Measurements from ENCODE around the gene TCF12. TPM values are rescaled to one million over a fixed set of nuclear protein-coding genes. Genes with fewer than 3 reads are reported as not detected.

TCF12 gene
- polyA plus RNA-seq, 3 donors = 15.8 to 52.5 (median 27.6) TPM

GRCh38 chr15:57224664-57225063 lies 306.2 kb downstream of the TCF12 start:
- peaks cover 12% of the 10 kb centered on the region for H3K4me1 Mint-ChIP-seq

GRCh38 chr15:57227166-57227565 lies 308.7 kb downstream of the TCF12 start:
- Mint-ChIP-seq H3K4me3 (no peak overlapping the region), H3K27me3 (ENCODE audit: low read depth in 3 of 3) (no peaks in the 10 kb centered on the region), H3K9me3 (no peaks in the 10 kb centered on the region), H3K36me3 (peaks cover 1 to 2% of the 10 kb centered on the region in 2 donors), H3K27ac (no peak overlapping the region), H3K4me1 (peaks cover 5% of the 10 kb centered on the region)
- Histone ChIP-seq H3K9me3 (replicated peaks in 1 of 2; ENCODE audit: control insufficient read depth in 1 of 2, insufficient read depth in 1 of 2, low read length in 2 of 2) (no peaks in the 10 kb centered on the region), H3K27me3 (ENCODE audit: control insufficient read depth in 2 of 2, insufficient read depth in 2 of 2, low read length in 2 of 2) (no peaks in the 10 kb centered on the region), H2AFZ (ENCODE audit: insufficient read depth, low read depth, low read length, poor library complexity, severe bottlenecking) (no peak overlapping the region), H3K9ac (ENCODE audit: insufficient read depth, low read length, poor library complexity, severe bottlenecking) (no peak overlapping the region), H3K79me2 (ENCODE audit: insufficient read depth, low read length) (no peaks in the 10 kb centered on the region), H3K4me2 (replicated peaks; ENCODE audit: extremely low read depth, low read length, poor library complexity, severe bottlenecking) (no peak overlapping the region), H3K36me3 (replicated peaks in 1 of 2; ENCODE audit: control insufficient read depth in 1 of 2, insufficient read depth in 2 of 2, low read length in 2 of 2) (peaks cover under 1 to 8% of the 10 kb centered on the region in 2 donors), H3K27ac (ENCODE audit: low read depth in 1 of 2, low read length in 2 of 2) (no peak overlapping the region), H3K4me1 (ENCODE audit: control insufficient read depth in 1 of 2, insufficient read depth in 2 of 2, low read length in 2 of 2) (no peaks in the 10 kb centered on the region), H4K20me1 (ENCODE audit: insufficient read depth, low read length) (no peaks in the 10 kb centered on the region), H3K4me3 (replicated peaks in 1 of 3; ENCODE audit: low read depth in 2 of 3, low read length in 3 of 3) (no peak overlapping the region)
- DNase-seq = no peak
- WGBS (ENCODE audit: insufficient coverage) = 100% methylated on average over 1 of the region's 3 CpGs
- no peak for TF ChIP-seq CTCF (IDR thresholded peaks at IDR 0.05)
- intact Hi-C loops (cut with micrococcal nuclease) = no loop called here

More at GRCh38 chr15:57224664-57225063, 306.2 kb downstream of the TCF12 start:
- no peak overlapping the region for H3K27ac ChIP-seq (ENCODE audit: low read depth in 1 of 2, low read length in 2 of 2)
- H3K79me2 ChIP-seq (ENCODE audit: insufficient read depth, low read length) = peaks cover 9% of the 10 kb centered on the region
- H3K4me1 ChIP-seq (ENCODE audit: control insufficient read depth in 1 of 2, insufficient read depth in 2 of 2, low read length in 2 of 2) = no peaks in the 10 kb centered on the region
- no peaks in the 10 kb centered on the region for H3K36me3 ChIP-seq (replicated peaks in 1 of 2; ENCODE audit: control insufficient read depth in 1 of 2, insufficient read depth in 2 of 2, low read length in 2 of 2)
- no peak overlapping the region for H3K27ac Mint-ChIP-seq
- no peaks in the 10 kb centered on the region for H3K27me3 ChIP-seq (ENCODE audit: control insufficient read depth in 2 of 2, insufficient read depth in 2 of 2, low read length in 2 of 2)
- H3K4me2 ChIP-seq (replicated peaks; ENCODE audit: extremely low read depth, low read length, poor library complexity, severe bottlenecking) = no peak overlapping the region
- no peak overlapping the region for H3K4me3 Mint-ChIP-seq
- no peaks in the 10 kb centered on the region for H3K9me3 ChIP-seq (replicated peaks in 1 of 2; ENCODE audit: control insufficient read depth in 1 of 2, insufficient read depth in 1 of 2, low read length in 2 of 2)
- no peak overlapping the region for H2AFZ ChIP-seq (ENCODE audit: insufficient read depth, low read depth, low read length, poor library complexity, severe bottlenecking)
- no peak for TF ChIP-seq CTCF (IDR thresholded peaks at IDR 0.05)
- no peak overlapping the region for H3K4me3 ChIP-seq (replicated peaks in 1 of 3; ENCODE audit: low read depth in 2 of 3, low read length in 3 of 3)
- H3K36me3 Mint-ChIP-seq = no peaks in the 10 kb centered on the region
- no peaks in the 10 kb centered on the region for H3K9me3 Mint-ChIP-seq
- H3K27me3 Mint-ChIP-seq (ENCODE audit: low read depth in 3 of 3) = no peaks in the 10 kb centered on the region
- H3K9ac ChIP-seq (ENCODE audit: insufficient read depth, low read length, poor library complexity, severe bottlenecking) = no peak overlapping the region
- no CpG with 5 or more reads among the region's 2 CpGs for WGBS (ENCODE audit: insufficient coverage)
- no peak for DNase-seq
- peaks cover 9% of the 10 kb centered on the region for H4K20me1 ChIP-seq (ENCODE audit: insufficient read depth, low read length)
- intact Hi-C loops (cut with micrococcal nuclease) = no loop called here

Measured in CD14-positive monocyte (primary cell).